HG02981 (cell line): Measurements from ENCODE around the gene TLL2.

Source experiments
- ATAC-seq: cut with Tn5 transposase; IDR thresholded peaks from one replicate; pipeline ENCODE4 v1.9.1; 2021; ENCODE audit warnings: mild to moderate bottlenecking, moderate library complexity; ENCODE audit not compliant: unreplicated experiment

Gene TLL2

DNA sequence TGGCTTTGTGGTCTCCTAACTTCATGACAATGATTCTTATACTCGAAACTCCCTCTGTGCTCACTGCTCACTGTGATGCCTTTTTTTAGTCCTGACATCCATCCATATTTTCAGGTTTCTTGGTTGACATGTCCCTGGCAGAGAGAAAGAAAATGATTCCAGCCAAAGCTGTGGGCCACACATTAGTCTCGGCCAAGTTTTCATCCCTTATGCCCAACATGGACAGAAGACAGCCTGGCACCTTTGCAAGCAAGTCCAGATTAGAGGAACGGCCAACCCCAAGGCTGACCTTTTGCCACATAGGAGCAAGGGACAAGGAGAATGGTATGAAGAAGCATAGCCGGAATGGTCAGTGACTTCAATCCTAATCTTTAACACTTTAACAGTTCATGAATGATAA lies 146.3 kb downstream of the TLL2 start:
- no peak for ATAC-seq

DNA sequence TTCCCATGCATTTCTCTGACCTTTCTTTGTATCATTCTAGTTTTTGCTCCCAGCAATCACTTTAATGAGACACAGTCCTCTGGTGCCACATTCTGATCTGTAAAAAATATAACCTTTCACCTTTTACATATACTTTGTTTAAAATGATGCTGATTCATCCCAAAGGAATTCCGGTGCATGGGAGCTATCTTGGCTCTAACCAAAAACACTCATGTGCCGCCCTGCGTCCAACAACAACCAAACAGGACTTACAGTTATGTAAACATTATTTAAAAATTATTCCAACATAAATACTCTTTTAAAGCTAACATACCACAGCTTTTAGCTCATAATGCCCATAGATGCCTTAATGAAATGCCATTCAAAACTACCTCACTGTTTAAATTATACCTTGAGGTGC lies 147.2 kb downstream of the TLL2 start:
- ATAC-seq, result no peak

DNA sequence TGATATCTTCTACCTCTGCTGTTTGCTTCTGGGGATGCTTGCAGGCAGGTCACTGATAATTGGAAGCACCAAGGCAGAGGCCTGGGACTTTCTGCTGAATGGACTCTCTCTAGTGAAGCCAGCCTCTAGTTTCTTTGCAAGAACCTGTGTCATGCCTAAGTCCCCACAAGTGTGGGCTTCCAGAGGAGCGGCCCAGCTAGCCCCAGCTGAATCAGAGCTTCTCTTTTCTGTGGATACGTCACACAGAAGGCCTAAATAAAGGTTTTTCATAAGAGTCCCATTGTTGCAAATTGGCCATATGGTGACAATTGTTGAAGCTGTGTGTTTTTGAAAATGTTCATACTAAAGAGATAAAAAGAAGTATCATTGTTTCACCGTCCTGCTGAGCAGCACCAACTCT lies 148.2 kb downstream of the TLL2 start:
- ATAC-seq, result no peak

DNA sequence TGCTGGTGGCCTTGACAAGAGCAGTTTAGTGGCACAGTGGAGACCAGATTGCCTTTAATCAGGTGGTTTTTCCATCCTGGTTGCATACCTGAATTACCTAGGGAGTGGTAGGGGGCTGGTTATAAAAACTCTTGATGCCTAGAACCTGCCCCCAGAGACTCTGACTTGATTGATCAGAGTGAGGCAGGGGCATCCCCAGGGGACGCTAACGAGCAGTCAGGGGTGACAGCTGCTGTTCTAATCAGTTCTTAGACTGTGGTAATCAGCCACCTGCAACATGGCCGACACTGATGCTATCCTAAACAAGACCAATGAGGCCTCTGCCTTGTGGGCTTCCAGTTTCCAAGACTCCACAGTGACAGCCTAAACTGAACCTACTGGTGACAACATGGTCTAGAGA lies 153.0 kb downstream of the TLL2 start:
- no peak for ATAC-seq

DNA sequence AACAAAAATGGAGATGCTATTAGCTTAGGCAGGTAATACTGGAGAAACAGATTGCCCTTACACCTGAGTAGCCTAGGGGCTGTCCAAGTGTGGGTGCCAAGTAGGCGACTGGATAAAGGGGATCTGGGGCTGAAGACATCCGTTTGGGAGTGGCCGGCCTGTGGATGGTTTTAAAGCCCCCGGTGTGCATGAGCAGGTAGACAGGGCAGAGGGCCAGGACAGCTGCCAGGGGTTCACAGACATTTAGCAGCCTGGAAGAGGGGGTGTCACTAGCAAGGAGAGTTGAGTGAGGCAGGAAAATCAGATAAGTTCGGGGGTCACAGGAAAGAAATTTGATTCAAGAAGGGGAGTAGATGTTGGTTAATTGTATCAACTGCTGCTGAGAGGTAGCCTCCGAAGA lies 153.4 kb downstream of the TLL2 start:
- ATAC-seq, result no peak

DNA sequence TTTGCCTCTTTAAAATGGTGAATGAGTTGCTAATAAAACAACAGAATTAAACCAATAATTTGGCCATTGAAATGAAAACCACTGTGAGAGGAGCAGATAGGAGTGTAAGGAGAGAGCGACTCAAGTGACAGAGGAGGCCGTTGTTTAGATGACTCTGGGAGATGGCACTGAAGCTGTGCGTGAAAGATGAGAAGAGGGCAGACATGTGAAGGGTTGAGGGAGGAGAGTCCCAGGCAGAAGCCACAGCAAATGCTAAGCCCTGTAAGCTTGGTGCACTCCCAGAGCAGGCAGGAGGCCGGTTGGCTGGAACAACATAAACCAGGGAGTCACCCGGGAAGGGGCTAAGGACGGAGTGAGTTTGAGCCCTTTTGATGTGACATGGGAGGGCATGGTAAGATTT lies 154.1 kb downstream of the TLL2 start:
- no peak for ATAC-seq

DNA sequence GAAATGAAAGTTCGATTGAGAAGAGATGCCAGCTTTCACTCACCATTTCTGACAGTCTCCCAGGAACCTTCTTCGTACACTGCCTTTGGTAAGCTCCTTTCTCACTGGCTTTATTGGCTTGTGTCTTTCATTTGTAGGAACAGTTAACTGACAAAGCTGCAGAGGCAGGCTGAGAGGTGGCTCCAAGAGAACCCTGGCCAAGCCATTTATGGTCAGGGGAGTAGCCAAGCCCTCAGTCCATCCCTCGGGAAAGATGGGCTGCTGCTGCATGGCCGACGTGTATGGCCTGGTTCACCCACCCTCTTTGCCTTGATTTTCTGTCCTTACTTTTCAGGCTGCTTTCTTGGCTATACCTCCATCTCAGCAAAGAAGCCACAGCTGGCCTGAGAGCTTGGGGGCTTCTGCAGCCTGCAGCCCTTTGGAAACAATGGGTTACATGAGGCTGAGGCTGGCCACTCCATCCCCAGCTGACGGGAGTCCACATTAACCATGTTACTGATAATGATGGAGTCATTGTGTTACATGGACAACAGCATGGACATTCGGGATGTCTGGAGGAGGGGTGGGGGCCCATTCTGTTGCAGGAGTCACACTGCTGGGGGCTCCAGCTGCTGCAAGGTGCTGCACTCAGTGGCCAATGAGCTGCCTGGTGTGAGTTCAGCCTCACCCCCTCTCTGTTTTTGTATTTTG lies 154.7 kb downstream of the TLL2 start, which contains the start of gene OPALIN:
OPALIN (minus strand) TSS at position 152 of the 690 bp plus-strand sequence; CDS start at position 46, 106 bp downstream.
- ATAC-seq, result no peak

DNA sequence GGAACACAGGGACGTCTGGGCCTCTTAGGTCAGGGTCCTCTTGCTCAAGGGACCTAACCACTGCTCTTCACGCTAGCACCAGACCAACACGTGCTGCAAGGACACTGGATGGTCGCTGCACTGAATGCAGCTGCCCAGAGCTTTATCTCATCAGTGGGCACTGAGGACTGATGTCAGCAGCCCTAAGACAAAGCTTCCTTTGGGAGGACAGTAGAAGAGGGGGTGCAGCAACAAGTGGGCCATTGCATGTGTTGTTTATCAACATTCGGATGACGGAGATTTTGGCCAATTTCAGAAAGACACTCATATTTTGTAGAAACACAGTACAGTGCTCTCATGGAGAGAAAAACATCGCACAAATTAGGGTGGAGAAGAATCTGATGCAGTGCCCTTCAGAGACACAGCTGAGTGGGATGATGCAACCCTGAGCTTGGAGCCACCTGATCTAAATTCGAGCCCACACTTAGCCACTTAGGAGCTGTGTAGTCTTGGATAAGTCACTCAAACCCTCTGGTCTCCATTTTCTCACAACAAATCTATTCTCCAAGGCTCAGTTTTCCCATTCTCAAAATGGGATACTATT lies 156.6 kb downstream of the TLL2 start:
- no peak for ATAC-seq

DNA sequence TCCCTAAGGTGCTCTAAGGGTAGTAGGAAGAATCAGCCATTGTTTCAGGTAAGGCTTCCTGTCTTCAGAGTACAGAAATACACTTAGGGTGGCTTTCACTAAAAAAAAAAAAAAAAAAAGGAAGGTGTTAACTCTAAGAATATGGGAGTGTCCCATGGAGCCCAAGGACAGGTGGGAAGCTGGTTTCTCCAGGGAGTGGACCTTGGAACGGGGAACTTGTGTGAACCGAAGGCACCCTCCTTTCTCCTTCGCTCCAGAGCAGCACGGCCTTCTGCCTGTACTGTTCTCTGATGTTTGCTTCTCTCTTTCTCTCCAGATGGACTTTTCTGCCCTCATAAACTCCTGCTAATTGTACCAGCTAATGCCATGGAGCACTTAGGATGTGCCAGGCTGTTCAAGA lies 161.1 kb downstream of the TLL2 start:
- ATAC-seq, result no peak

DNA sequence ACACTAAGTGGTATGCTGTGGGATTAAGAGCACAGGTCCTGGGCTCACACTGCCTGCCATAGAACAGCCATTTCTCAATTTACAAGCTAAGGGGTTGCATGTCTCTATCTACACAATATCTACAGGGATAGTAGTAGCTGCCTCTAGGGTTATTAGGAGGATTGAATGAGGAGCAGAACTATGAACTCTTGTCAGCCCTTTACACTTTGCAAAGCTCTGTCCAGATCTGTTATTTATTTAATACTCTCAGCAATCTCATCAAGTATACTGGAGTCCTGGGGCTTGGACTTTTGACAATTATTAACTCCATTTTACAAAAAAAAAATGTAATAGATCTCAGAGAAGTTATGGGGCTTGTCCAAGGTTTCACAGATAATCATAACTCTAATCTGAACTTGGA lies 161.7 kb downstream of the TLL2 start:
- no peak for ATAC-seq

DNA sequence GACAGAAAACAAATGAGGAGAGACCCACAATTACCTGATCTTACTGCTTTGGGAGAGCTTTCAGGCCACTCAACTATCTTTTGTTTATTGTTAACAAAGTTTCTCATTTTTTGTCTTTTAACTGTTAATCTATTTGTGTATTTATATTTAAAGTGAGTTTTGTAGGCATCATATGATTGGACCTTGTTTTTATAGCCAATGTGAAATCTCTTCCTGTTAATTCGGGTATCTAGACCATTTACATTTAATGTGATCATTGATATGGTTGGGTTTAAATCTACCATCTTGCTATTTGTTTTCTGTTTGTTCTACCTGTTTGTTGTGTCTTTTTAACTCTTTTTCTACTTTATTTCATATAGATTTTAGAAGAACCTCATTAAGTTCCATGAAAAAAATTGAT lies 167.4 kb downstream of the TLL2 start:
- ATAC-seq, result no peak

DNA sequence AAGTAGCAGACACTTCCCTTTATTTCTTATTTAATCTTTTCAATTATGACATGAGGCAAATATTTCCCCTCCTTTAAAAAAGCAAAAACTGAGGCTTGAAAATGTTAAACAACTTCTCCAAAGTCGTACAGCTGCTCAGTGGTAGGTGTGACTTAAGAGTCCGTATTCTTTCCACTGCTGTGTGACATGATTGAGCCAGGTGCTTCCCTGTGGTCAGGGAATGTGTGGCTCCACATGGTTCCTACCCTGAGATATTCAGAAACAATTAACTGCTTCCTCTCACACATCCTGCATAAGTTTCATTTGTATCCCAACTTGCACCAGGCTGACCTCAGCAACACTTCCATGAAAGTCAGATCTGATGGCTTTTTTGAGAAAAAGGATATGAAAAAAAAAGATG lies 168.5 kb downstream of the TLL2 start:
- no peak for ATAC-seq

DNA sequence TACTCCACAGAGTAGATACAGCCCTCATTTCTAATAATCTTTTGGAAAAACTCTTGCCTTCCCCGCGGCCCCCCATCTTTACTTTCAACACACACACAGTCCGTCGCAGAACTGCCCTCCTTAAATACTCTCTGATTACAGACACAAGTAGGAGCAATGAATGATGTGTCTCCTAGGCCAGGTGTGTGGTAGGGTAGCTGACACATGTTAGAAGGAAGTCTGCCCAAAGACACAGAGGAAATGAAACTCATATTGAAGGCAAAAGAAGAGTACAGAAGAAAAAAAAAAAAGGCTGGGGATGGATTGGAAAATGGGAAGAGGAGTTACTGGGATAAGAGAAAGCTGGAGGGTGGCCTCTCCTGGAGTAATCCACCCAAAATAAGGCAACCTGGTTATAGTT lies 169.5 kb downstream of the TLL2 start:
- ATAC-seq, result no peak

DNA sequence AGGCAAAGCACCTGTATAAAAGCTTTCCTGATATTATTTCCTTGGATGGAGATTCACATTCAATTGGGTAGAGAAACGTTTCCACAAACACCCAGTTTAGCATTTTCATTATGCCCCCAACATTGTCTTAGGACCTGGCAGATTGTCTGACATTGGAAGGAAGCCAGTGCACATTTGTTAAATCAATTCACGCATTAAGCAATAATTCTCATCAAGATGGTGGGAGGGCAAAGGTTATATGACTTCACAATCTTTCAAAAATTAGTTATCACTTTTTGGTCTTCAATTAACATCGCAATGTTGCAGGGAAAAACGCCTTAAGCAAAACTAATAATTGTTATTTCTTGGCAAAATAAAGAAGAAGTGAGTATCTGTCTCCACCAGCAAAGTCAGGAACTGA lies 171.3 kb downstream of the TLL2 start:
- ATAC-seq, result no peak

DNA sequence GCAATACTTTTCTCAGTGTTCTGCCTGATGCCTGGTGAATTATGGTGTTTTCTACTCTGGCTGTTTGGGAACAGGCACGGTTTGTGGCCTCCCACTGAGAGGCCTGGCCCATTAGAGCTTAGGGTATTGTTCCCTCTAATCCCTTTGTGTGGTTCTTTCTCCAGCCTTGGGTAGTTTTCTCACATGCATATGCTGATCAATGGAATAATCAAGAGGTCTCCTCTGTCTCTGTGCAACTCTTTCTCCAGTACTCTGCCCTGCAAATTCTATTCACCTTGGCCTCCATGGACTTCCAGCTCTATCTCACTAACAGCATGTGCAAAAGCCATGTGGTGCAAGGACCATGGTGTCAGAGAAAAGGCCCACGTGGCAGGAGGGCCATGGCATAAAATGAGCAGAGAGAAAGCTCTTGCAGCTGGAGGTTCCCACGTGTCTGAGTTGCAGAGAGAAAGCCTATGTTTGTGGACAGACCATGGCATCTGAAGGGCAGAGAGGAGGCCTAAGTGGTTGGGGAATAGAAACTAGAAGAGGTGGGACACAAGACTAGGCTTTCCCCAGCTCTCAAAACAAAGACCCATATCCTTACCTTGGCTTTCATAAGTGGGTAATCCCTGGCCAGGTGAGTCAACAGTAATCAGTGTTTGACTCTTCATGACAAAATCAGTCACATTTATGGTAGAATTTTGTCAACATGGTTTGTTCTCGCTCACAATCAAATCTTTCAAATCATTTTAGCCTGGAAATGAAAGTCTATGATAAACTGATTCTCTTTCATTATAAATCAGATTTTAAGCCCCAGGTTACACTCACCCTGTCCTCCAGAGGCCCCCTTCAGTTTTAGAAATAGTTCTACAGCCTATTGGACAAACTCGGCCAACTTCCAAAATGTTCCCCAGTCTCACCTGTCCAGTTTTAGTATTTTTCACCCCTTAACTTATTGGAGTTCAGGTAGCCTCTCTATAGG lies 172.2 kb downstream of the TLL2 start:
- no peak for ATAC-seq

DNA sequence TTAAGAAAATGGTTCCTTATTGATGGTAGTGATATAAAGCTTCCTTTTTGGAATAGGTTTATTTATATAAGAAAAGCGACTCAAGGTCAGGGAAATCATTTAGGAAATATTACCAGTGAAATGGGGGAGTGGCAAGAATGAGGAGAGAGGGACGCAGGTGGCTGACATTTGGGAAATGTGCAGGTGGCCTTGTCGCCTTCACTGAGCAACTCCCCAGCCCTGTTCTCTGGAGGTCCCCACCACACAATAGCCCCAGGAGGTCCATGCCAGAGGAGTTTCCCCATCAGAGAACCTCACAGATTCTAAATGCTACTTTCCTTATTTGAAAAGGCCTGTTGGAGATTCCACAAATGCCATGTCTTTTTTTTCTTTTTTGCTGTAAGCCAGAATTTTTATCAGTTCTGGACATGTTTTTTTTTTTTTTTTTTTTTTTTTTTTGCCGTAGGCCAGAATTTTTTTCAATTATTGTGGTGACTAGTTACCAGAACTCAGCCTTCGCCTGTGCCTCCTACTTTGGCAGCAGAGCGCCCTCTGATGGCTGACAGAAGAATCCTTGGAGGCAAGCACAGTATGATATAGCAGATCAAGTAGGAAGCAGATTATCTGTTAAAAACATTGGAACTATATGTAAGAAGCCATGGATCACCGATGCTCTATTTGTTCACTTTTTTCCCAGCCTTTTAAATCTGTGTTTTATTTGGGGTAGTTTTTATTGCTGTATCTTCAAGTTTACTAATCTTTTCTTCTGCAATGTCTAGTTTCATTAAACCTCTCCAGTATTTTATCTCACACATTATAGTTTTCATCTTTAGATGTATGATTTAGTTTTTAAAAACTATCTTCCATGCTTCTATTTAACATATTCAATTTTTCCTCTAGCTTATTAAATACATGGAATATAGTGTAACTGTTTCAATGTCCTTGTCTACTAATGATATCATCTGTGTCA lies 173.5 kb downstream of the TLL2 start:
- ATAC-seq, result peak; percentile 72

DNA sequence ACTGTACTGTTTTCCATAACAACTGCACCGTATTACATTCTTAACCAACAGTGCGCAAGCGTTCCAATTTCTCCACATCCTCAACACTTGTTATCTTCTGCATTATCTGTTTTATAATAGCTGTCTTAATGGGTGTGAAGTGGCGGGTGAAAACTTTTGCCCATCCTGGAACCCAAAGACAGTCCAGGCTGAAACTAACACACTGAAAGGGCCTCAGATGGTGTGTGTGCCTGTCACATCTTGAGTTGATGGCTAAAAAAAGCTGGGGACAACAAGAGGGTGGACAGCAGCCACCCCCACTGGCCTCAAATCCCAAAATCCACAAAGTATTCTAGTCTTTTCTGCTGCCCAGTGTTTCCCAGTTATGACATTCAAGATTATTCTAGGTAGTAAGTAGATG lies 174.3 kb downstream of the TLL2 start:
- ATAC-seq, result no peak

DNA sequence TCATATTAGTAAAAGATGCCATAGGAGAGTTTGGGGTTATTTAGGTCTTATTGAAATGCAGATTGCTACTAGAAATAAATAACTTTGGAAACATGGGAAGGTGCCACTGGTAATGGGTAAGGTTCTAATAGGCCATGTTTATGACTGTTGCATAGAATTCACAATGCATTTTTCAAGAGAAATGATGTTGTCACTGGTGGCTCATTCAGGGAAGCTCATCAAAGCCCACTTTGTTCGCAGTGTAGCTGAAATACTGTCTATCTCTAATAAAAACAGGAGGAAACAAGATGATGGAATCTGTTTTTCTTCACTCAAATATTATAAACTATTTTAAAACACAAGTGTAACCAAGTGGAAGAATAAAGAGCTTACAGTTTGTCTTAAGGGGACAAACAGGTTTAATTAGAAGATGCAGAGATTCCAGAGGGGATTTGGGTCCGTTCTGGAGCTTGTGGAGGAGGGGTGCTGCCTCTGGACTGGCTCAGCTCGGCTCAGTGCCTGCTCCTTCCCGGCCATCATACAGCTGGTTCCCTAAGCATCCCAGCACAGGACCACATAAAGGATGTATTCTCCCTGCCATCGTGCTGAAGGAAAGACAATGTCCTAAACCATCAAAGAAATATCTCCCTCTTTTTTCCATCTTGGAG lies 175.3 kb downstream of the TLL2 start:
- no peak for ATAC-seq

DNA sequence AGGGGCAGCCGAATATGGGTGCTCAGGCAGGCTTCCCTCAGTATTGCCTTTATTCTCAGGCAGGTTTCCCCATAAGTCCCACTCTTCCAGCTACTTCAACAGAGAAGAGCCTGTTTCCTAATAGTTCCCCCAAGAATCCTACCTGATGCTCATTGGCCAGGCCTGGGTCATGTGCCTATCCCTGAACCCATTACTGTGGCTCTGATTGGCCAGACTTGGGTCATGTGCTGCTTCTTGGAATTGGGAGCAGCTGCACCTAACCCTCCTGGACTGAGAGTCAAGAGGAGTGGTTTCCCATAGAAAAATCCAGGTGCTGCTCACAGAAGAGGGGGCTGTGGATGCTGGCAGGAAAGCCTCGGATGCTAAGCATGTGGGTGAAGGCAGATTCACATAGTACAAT lies 176.6 kb downstream of the TLL2 start:
- no peak for ATAC-seq
